HG02938 (cell line): ENCODE measurements around the gene MTG1.
"Not testable (repeated sequence)": the region's sequence is repeated elsewhere in the genome, so short reads cannot be mapped to it uniquely, and the experiment has no call there.

Experiments used
- ATAC-seq: cut with Tn5 transposase; IDR thresholded peaks from one replicate; pipeline ENCODE4 v1.9.1; 2021; ENCODE audit warnings: mild to moderate bottlenecking, moderate library complexity; ENCODE audit not compliant: unreplicated experiment

The MTG1 gene

DNA sequence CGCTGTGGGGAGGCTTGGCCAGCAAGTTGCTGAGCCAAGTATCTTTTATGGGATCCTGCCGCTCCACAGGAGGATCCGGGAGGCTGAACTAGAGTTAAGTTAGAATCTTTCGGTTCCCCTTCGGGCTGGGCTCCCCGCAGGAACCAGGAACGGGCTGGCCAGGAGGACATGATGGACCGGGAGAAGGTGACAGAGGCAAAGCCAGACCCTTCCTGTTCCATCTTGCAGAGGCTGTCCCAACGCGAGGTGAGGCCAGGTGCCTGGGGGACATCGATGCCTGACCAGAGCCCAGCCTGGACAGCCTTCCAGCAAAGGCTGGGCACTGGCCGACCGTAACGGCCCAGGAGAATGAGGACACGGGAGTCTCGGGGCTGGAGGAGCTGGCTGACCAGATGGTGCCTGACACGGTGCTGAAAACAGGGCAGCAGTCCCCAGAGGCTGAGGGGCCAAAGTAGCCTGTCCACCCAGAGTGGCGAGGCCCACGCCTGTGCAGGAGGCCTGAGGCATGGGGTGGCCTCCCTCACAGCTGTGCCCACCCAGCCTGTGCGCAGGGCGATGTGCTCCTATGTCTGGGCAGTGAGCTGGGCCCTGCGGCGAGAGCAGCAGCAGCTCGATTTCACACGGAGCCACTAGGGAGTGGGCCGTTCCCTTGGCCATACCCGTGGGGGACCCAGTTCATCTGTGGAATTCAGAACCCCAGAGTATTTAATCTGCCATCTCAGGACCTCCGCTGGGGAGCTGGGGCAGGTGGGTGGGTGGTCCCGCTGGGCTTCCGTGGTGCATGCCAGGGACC lies 16.7 kb upstream of the MTG1 start:
- no peak for ATAC-seq

DNA sequence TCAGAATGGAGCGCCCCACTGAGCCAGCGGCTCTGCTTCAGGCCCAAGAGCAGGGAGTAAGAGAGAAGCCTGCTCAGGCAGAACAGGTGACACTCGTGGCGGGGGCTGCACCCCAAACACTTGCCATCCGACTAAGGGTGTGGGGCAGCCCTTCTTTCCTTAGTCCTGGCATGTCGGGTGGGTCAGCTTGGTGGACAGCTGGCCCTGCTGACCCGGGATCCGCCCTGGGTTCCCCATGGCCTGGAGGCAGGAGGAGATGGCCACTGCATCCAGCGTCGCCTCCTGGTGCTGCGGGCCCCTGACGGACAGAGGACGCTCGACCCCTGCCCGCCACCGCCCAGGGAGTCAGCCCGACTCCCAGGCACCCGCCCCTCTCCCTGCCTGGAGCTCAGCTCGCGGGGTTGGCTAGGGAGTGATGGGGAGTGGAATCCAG lies 16.1 kb upstream of the MTG1 start:
- no peak for ATAC-seq

DNA sequence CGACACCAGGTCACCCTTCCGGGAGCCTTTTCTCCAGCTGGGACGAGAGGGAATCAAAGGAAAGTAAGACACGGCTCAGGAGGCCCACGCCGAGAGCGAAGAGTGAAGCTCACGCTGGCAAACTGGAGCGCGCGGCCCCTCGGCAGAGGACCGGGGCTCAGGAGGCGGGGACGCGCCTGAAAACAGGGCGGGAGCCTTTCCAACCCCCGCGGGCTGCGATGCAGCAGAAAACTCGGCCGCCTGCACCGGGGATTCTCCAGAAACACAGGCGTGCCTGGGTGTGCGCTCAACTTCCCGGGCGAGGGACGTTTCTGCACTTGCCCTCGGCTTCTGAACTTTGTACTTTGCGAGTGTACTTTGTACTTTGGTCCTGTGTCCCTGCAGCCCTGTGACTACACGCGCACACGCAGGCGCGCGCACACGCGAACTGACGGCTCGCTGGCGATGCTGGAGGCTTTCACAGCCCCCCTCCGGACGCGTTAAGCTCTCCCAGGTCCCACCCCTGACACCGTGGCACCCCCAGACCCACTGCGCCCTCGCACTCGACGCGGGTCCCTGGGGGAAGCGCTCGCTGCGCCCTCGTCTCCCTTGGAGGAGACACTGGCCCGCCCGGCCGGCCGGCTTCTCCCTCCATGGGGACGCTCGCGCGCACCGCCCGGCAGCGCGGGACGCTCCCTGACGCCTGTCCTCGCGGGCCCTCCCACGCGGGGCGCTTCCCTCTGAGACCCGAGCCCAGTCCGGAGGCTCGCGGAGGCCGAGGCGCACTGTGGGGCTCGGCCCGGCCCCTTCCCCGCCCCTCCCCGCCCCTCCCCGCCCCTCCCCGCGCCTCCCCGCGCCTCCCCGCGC lies 15.5 kb upstream of the MTG1 start:
- peak; percentile 38 for ATAC-seq

DNA sequence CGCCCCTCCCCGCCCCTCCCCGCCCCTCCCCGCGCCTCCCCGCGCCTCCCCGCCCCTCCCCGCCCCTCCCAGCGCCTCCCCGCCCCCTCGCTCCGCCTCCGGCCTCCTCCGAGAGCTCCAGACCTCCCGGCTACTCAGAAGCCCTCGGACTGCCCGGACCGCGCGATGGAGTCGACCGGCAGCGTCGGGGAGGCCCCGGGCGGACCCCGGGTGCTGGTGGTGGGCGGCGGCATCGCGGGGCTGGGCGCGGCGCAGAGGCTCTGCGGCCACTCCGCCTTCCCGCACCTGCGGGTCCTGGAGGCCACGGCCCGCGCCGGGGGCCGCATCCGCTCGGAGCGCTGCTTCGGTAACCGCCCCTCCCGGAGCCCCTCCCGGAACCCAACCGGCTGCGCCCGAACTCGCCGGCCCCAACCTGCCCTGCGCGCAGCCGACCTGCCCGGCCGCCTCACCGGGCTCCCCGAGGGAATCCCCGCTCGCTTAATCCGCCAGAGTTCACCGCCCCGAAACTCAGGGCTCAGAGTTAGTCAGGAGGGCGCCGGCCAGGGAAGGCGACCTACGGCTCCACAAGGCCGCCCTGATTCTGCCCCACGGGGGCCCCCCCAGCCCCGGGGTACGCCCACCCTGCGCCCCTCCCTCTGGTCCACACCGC lies 14.7 kb upstream of the MTG1 start, which contains the start of gene PAOX:
TSS of gene PAOX (plus strand) at position 111 of the 649 bp plus-strand sequence. CDS start at position 166, 55 bp downstream.
- ATAC-seq = peak; percentile 56

DNA sequence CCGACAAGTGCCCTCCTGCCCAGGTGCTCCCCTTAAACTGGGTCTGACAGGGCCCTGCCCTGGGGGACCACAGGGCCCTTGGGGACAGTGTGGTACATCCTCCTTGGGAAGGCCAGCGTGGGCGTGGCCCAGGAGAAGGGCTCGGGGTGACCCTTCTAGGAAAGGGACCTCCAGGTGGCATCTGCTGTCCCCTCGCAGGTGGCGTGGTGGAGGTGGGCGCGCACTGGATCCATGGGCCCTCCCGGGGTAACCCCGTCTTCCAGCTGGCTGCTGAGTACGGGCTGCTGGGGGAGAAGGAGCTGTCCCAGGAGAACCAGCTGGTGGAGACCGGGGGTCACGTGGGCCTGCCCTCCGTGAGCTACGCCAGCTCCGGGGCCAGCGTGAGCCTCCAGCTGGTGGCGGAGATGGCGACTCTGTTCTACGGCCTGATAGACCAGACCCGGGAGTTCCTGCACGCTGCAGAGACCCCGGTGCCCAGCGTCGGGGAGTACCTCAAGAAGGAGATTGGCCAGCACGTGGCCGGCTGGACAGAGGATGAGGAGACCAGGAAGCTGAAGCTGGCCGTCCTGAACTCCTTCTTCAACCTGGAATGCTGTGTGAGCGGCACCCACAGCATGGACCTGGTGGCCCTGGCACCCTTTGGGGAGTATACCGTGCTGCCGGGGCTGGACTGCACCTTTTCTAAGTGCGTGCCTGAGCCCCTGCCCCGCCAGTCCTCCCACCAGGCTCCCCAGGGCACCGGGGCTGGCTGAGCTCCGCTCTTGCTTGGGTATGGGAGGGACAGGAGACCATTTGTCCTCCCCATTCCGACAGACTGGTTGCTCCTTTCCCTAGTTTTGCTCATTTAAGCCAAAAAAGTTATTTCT lies 13.9 kb upstream of the MTG1 start:
- ATAC-seq = no peak

DNA sequence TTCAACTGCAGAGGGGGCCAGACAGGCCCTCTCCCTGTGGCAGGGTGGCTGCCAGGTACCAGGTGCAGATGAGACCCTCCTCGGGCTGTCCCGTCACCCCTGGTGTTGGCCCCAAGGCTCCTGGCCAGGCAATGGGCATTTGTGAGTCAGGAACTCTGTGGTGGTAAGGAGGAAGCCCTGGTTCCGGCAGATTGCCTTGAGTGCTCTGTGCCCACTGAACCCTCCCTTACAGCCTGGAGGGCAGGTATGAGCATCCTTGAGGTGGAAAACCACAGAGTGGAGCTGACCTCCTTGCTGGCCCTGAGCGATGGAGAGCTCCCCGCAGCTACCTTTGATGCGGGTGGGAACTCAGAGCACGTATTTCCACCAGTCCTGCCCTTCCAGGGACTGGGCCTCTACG lies 12.9 kb upstream of the MTG1 start:
- ATAC-seq = no peak

DNA sequence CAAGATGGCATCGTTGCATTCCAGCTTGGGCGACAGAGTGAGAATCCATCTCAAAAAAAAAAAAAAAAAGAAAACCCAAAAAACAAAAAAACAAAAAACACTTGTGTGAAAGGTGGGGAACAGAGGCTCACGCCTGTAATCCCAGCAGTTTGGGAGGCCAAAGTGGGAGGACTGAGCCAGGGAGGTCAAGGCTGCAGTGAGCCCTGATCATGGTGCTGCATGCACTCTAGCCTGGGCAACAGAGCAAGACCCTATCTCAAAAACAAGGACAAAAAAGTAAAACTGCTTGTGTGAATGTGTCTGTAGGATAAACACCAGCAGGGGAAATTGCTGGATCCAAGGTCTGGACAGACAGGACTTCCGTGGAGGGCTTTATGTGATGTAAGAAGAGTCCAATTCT lies 10.4 kb upstream of the MTG1 start:
- ATAC-seq = no peak

DNA sequence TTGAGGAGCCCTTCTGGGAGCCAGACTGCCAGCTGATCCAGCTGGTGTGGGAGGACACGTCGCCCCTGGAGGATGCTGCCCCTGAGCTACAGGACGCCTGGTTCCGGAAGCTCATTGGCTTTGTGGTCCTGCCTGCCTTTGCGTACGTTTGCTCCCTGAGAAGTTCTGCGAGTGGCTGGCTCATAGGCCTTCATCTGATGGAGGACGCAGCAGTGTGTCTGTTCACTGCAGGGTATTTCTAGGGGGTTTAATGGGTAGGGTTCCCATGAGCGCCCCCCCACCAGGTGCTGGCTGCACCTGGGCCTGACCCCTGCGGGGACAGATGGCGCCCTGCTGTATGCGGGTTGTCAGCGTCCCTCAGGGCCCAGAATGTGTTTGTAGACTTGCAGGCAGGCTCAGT lies 9.9 kb upstream of the MTG1 start:
- no peak for ATAC-seq

DNA sequence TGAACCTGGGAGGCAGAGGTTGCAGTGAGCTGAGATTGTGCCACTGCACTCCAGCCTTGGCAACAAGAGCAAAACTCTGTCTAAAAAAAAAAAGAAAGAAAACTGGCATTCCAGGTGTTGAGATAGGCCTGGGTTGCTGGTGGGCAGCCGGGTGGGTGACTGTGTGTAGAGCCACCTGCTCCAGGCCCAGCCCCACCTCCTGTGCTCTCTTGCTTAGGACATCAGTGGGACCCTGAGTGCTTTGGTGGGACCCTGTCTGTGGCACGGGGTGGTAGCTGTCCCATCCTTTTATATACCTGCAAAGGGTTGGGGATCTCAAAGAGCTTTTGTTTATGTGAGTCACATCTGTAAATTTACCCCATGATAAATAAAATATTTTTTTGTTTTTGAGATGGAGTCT lies 8.7 kb upstream of the MTG1 start:
- ATAC-seq = no peak

DNA sequence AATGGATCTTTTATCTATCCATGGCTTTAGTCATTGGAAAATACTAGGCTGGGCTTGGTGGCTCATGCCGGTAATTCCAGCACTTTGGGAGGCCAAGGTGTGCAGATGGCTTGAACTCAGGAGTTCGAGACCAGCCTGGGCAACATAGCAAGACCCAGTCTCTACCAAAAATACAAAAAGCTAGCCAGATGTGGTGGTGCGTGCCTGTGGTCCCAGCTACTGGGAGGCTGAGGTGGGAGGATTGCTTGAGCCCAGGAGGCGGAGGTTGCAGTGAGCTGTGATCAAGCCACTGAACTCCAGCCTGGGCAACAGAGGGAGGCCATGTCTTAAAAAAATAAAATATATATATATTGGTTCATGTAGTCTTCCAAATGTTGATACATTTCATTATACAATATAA lies 7.0 kb upstream of the MTG1 start:
- not testable (repeated sequence) for ATAC-seq

DNA sequence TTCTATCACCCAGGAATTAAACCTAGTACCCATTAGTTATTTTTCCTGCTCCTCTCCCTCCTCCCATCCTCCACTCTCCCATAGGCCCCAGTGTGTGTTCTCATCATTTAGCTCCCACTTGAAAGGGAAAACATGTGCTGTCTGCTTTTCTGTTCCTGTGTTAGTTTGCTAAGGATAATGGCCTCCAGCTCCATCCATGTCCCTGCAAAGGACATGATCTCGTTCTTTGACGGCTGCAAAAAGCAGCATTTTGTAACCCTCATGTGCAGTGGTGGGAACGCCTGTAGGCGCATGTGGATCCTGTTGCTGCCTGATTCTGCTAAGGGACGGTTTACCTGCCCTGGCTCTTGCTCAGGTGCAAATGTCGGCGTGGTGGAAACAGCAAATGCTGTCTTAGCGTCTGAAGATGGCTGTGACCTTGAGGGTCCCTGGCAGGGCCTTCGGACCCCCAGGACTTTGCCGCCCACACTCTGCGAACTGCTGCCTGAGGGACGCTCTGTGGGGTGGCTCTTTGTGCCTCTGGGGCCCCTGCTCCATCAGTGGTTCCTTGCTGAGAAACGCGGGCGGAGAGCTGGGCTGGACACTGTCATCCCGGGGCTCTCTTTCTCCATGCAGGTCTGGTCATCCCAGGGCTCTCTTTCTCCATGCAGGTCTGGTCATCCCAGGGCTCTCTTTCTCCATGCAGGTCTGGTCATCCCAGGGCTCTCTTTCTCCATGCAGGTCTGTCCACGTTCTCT lies 5.6 kb upstream of the MTG1 start:
- no peak for ATAC-seq

DNA sequence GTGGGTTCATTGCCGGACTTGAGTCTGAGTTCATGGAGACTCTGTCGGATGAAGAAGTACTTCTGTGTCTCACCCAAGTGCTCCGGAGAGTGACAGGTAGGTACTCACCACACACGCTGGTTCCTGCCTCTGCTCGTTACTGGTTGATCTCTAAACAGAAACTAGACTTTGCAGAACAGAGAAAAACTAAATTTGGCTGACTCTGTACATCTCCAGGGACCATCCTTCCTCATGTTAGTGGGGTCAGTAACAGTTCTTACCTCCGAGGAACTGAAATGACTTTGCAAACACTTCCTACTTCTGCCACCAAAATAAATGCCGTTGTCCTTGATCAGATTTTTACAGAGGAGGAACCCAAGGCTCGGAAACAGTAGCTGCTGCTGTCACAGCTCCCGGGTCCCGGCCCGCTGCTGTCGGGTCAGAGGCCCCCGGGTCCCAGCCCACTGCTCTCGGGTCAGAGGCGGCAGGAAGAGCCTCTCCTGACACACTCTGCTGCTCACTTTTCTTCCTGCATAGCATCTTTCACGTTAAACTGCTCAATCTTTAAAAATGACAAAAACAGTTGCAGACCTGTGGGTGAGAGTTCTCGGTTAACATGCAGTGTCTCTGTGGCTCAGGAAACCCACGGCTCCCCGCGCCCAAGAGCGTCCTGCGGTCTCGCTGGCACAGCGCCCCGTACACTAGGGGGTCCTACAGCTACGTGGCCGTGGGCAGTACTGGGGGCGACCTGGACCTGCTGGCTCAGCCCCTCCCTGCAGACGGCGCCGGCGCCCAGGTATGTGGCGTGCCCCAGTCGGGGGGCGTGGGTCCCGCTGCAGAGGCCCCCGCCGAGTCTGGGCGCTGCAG lies 4.8 kb upstream of the MTG1 start:
- ATAC-seq = peak; percentile 87

DNA sequence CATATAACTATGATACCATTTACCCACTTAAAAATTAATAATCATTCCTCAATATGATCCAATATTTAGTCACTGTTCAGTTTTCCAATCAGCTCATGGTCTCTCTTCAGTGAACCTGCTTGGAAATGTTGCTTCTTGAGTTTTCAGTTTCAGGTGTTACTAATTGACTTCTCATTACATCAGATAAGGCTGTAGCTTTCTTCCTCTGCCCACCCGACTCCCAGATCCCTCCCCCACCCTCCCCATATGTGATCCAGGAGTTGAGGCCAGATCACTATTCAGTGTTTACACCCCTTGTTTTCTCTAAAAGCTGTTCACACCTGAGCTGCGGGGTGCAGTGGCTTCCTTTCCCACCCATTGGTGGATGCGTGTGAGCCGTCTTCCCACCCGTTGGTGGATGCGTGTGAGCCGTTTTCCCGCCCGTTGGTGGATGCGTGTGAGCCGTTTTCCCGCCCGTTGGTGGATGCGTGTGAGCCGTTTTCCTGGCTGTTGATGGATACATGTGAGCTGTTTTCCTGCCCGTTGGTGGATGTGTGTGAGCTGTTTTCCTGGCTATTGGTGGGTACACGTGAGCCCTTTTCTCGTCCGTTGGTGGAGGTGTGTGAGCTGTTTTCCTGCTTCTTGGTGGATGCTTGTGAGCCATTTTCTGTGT lies 3.2 kb upstream of the MTG1 start:
- no peak for ATAC-seq

DNA sequence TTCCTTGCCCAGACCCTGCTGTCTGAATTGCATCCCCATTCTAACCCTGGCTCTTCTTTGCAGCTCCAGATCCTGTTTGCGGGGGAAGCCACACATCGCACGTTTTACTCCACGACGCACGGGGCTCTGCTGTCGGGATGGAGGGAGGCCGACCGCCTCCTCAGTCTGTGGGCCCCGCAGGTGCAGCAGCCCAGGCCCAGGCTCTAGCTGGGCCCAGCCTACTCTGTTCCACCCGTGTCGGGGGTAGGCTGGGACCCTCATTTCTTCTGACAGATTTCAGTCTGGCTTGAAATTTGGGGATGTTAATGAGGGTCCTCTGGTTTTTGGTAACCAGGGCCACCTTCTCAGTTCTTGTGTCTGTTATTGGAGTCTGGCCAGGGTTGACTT lies 2.7 kb upstream of the MTG1 start:
- ATAC-seq = no peak

DNA sequence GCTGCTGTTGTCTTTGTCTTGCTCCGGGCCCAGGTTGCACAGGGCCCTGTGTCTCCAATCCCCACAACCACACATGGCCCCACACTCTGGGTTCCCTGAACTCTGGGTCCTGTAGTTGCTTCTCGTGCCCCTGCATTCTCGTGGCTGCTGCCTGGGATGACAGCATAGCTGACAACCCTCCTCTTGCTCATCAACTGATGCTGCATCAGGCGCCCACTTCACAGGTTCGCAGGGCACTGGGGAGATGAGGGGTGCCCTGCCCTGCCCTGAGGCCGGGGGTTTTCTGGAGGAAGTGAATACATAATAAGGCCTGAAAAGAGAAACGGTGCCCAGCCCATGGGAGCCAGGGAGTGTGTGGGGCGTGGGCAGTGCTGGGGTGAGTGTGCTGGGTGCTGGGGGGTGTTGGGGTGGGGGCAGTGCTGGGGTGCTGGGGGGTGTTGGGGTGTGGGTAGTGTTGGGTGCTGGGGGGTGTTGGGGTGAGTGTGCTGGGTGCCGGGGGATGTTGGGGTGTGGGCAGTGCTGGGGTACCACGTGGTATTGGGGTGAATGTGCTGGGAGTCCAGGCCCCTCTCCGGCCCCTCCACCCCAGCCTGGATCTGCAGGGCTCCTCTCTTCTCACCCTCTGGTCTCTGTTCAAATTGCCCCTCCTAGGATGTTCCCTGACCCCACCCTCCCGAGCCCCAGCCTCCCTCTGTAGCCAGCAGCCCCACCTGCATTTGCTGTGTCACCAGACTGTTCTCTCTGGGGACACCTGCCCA lies 2.0 kb upstream of the MTG1 start:
- no peak for ATAC-seq

DNA sequence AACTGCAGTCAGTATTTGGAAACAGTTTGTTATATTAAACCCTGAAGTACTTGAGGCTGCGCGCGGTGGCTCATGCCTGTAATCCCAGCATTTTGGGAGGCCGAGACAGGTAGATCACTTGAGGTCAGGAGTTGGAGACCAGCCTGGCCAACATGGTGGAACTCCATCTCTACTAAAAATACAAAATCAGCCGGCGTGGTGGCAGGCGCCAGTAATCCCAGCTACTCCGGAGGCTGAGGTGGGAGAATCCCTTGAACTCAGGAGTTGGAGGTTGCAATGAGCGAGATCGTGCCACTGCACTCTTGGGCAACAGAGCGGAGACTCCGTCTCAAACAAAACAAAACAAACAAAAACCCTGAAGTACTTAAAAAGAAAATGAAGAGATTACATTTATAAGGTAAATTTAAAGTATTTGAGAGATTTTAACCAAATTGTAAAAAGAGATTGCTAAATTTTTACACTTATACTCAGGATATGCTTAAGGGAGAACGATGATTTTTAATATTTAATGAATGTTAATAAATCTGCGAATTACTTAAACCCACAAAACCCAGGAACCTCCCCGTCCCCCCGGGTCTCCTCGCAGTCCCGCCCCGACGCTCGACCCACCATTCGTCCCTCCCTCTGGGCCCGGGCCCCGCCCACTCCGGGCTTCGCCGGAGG lies 425 bp upstream of the MTG1 start:
- ATAC-seq = no peak

DNA sequence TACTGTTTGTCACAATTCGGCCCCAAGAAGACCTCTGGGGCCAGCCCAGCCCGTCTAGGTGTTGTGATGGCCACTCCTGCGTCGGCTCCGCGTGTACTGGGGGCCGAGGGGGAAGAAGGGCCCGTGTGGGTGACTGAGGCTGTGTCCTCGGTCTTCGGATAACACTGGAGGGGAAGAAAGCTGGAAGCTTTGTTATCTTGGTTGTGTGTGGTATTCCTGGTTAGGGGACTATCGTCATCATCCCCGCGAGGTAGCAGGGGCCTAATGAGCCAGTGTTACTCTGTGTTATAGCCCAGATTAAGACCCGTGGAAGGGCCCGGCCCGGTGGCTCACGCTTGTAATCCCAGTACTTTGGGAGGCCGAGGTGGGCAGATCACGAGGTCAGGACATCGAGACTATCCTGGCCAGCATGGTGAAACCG lies 854 bp downstream of the MTG1 start:
- ATAC-seq = peak; percentile 1
